Right lobe of liver (tissue), 4 donors: ENCODE measurements around the gene MTAP.

Experiments
- POLR2A ChIP-seq: fragments of 450-650 bp; IDR thresholded peaks from one replicate; pipeline ENCODE4 v1.6.1; 2017; ENCODE audit warnings: antibody characterized with exemption, mild to moderate bottlenecking
- TF ChIP-seq, protein P1 (sequence below), 4 donors: fragments of 200-600 bp in 3 of 4; fragments of 450-650 bp in 1 of 4; IDR thresholded peaks; one replicate each; pipeline versions ENCODE4 v1.5.1 to v1.8.0; 2016 to 2022; ENCODE audit warnings: antibody characterized with exemption in 4 of 4, mild to moderate bottlenecking in 2 of 4
- donor health status: DM: no; HTN: no; CAD: no.
- donor health status: DM: no; HTN: no; CAD: no.
- donor health status: DM: no; HTN: yes; CAD: no.

DNA sequence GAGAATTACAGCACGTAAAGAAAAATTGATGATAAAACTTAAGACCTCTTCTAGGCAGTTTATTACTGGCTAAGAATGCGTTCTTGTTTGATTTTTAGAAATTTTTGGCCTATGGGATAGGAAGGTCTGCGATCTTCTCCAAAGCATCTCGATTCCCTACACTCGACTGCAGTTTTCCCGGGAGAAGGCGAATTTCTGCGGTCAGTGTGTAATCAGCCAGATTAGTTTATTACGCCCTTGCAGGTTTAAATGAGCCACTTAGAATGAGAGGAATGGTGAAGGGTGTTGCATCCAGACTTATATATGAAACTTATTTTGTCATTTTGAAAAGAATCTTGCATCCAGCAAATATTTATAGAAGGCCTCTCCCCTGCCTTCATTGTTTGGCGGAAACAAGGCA lies 1.2 kb downstream of the MTAP start:
- TF ChIP-seq, protein P1, sequence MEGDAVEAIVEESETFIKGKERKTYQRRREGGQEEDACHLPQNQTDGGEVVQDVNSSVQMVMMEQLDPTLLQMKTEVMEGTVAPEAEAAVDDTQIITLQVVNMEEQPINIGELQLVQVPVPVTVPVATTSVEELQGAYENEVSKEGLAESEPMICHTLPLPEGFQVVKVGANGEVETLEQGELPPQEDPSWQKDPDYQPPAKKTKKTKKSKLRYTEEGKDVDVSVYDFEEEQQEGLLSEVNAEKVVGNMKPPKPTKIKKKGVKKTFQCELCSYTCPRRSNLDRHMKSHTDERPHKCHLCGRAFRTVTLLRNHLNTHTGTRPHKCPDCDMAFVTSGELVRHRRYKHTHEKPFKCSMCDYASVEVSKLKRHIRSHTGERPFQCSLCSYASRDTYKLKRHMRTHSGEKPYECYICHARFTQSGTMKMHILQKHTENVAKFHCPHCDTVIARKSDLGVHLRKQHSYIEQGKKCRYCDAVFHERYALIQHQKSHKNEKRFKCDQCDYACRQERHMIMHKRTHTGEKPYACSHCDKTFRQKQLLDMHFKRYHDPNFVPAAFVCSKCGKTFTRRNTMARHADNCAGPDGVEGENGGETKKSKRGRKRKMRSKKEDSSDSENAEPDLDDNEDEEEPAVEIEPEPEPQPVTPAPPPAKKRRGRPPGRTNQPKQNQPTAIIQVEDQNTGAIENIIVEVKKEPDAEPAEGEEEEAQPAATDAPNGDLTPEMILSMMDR (IDR thresholded peaks at IDR 0.05): no peak
- TF ChIP-seq POLR2A: no peak
